RWPE2 (cell line): Measurements from ENCODE around the gene CALML3.

ENCODE experiments used
- ATAC-seq: fragments of 200-7000 bp; cut with Tn5 transposase; 3 replicates; pipeline ENCODE4 v1.9.1; 2021; ENCODE audit warnings: low read depth
- DNase-seq: peaks from one replicate; pipeline ENCODE4 v3.0.0-alpha.2; 2020; ENCODE audit warnings: low spot score
- H3K27ac ChIP-seq: fragments of 450-650 bp; 2 replicates; pipeline ENCODE4 v1.5.1; 2017; ENCODE audit warnings: mild to moderate bottlenecking; ENCODE audit not compliant: poor library complexity, severe bottlenecking
- H3K27me3 ChIP-seq: fragments of 250-450 bp; sonication (Bioruptor Pico); 2 replicates; pipeline ENCODE4 v1.5.1; 2021; ENCODE audit warnings: mild to moderate bottlenecking, moderate library complexity; ENCODE audit not compliant: insufficient read depth, poor library complexity, severe bottlenecking
- H3K36me3 ChIP-seq: fragments of 250-450 bp; sonication (Bioruptor Pico); 2 replicates; pipeline ENCODE4 v1.5.1; 2020; ENCODE audit warnings: low read depth, mild to moderate bottlenecking, moderate library complexity
- H3K4me1 ChIP-seq: fragments of 250-450 bp; sonication (Bioruptor Pico); 2 replicates; pipeline ENCODE4 v1.5.1; 2021; ENCODE audit warnings: mild to moderate bottlenecking, moderate library complexity; ENCODE audit not compliant: insufficient read depth, poor library complexity, severe bottlenecking
- H3K4me3 ChIP-seq: fragments of 250-450 bp; sonication (Bioruptor Pico); 2 replicates; pipeline ENCODE4 v1.5.1; 2021; ENCODE audit warnings: mild to moderate bottlenecking, moderate library complexity; ENCODE audit not compliant: severe bottlenecking
- H3K9me3 ChIP-seq: fragments of 250-450 bp; sonication (Bioruptor Pico); 2 replicates; pipeline ENCODE4 v1.5.1; 2021; ENCODE audit warnings: mild to moderate bottlenecking, moderate library complexity; ENCODE audit not compliant: severe bottlenecking
- TF ChIP-seq, protein P1 (sequence below): fragments of 450-650 bp; IDR thresholded peaks from one replicate; pipeline ENCODE4 v1.5.1; 2017; ENCODE audit warnings: mild to moderate bottlenecking, moderate library complexity; ENCODE audit not compliant: poor library complexity, severe bottlenecking

CALML3 gene

DNA sequence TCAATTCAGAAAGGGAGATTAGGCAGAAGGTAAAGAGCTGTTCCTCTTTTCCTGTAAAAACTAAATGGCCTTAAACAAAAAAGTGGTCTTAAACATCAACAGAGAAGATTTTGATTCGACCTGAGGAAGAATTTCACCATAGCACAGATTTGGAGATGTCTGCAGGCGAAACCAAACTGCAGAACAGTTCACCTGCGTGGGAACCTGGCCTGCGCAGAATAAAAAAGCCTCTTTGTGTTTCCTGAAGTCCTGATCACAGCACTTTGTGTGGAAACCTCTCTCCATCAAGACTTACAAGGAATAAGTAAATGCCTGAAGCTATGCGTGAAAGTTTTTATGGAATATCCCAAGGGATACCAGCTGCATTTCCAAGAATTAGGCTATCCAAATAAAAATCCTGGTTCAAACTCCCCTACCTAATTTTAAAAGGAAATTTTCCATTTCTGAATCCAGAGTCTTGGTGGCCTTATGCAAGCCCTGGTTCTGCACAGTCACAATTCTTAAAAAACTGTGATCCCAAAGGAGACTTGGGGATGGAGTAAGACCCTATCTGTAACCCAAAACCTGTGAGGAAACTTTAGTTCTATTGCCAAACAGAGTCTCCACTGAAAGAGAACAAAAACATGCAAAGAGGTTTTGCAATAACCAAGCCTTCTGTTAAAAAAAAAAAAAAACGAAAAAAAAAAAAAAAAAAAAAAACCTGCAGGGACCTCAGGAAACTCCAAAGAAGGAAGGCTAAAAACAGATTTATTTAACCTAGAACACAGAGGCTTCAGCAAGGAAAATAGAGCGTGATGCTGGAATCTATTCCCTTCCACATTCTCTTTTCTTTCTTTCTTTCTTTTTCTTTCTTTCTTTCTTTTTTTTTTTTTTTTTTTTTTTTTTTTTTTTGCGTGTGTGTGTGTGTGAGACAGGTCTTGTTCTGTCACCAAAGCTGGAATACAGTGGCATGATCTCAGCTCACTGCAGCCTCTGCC is 10.4 kb downstream of the CALML3 start:
- peaks cover 20% of the 10 kb centered on the region for H3K4me1 ChIP-seq
- no peaks in the 10 kb centered on the region for H3K9me3 ChIP-seq

DNA sequence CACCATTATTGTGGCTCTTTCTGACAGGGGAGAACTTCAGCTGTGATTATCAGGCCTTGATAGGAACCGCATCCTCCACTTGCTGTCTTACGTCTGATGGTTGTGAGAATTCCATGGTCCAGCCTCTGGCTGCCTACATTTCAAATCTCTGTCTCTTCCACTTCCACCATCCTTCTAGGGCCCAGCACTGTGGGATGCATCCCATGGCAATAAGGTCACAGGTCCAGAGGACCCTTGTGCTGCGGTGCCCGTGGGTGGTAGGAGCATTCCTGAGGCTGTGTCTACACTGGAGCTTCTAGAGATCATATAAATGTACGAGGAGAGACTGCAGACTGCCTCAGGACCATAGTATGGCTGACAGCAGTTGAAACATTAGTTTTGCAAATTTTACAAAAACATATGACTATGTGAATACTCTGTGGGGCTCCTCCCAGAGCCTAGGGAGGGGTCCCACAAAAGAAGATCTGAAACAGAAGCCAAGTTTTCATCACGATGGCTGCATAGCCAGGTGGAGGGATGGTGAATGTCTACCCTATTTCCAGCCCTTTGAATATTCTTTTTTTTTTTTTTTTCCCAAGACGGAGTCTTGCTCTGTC is 11.8 kb downstream of the CALML3 start:
- Histone ChIP-seq H3K27ac (no peak overlapping the region), H3K36me3 (no peaks in the 10 kb centered on the region), H3K27me3 (no peaks in the 10 kb centered on the region), H3K4me1 (peaks cover 20% of the 10 kb centered on the region), H3K4me3 (no peak overlapping the region), H3K9me3 (no peaks in the 10 kb centered on the region)
- TF ChIP-seq, protein P1, sequence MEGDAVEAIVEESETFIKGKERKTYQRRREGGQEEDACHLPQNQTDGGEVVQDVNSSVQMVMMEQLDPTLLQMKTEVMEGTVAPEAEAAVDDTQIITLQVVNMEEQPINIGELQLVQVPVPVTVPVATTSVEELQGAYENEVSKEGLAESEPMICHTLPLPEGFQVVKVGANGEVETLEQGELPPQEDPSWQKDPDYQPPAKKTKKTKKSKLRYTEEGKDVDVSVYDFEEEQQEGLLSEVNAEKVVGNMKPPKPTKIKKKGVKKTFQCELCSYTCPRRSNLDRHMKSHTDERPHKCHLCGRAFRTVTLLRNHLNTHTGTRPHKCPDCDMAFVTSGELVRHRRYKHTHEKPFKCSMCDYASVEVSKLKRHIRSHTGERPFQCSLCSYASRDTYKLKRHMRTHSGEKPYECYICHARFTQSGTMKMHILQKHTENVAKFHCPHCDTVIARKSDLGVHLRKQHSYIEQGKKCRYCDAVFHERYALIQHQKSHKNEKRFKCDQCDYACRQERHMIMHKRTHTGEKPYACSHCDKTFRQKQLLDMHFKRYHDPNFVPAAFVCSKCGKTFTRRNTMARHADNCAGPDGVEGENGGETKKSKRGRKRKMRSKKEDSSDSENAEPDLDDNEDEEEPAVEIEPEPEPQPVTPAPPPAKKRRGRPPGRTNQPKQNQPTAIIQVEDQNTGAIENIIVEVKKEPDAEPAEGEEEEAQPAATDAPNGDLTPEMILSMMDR, result no peak
- ATAC-seq (no peak), DNase-seq (no peak)

More for the DNA sequence above, 10.4 kb downstream of the CALML3 start:
- ATAC-seq (no peak), DNase-seq (no peak)
- no peak overlapping the region for H3K4me3 ChIP-seq
- H3K27ac ChIP-seq, result no peak overlapping the region
- no peaks in the 10 kb centered on the region for H3K27me3 ChIP-seq
- TF ChIP-seq, protein P1, result no peak
- no peaks in the 10 kb centered on the region for H3K36me3 ChIP-seq

DNA sequence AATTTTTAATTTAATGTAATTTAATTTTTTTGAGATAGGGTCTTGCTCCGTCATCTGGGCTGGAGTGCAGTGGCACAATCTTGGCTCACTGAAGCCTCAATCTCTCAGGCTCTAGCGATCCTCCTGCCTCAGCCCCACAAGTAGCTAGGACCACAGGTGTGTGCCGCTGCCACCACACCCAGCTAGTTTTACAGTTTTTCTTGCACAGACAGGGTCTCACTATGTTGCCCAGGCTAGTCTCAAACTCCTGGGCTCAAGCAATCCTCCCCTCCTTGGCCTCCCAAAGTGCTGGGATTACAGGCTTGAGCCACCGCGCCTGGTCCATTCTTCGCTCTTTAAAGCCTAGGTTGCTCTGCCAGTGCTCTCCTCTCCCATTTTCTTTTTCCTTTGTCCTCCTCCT is 12.9 kb downstream of the CALML3 start:
- ATAC-seq (no peak), DNase-seq (no peak)
- Histone ChIP-seq H3K36me3 (no peaks in the 10 kb centered on the region), H3K27ac (peak overlapping the region; percentile 93), H3K4me3 (no peak overlapping the region), H3K4me1 (peaks cover 20% of the 10 kb centered on the region), H3K27me3 (no peaks in the 10 kb centered on the region), H3K9me3 (peaks cover 4% of the 10 kb centered on the region)
- TF ChIP-seq, protein P1, result no peak

DNA sequence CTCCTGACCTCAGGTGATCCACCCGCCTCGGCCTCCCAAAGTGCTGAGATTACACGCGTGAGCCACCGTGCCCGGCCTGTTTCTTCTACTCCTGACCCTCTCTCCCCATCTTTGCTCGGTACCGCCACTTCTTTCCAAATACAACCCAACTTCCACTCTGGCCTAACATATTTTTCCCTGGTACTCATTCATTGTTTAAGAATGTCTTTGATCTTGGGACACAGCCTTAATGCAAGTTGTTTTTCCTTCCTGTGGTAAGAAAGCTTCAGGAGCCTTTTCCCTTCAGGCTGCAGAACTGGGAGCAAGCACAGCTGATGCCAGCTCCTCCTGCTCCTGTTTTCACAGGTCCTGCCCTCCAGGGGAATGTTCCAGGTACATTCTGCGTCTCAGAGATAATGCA is 13.7 kb downstream of the CALML3 start:
- no peaks in the 10 kb centered on the region for H3K36me3 ChIP-seq
- peaks cover 5% of the 10 kb centered on the region for H3K9me3 ChIP-seq
- peak overlapping the region; percentile 93 for H3K27ac ChIP-seq
- peak; percentile 55 for DNase-seq
- TF ChIP-seq, protein P1, result no peak
- H3K4me1 ChIP-seq, result peaks cover 20% of the 10 kb centered on the region
- H3K4me3 ChIP-seq, result no peak overlapping the region
- H3K27me3 ChIP-seq, result no peaks in the 10 kb centered on the region
- ATAC-seq, result peak; percentile 83
